ENCODE data around the gene COL5A2.

GRCh38 chr2:189190685-189191084 lies 11.1 kb upstream of the COL5A2 start:
- TF ChIP-seq CTCF (conservative IDR thresholded peaks at IDR 0.05) (no peak), ZFX (IDR thresholded peaks at IDR 0.05) (no peak)
